Loucy (cell line): ENCODE measurements around the gene ADH1C.

ENCODE experiments used
- CTCF ChIP-seq: fragments of 200-600 bp; sonication (generic); conservative IDR thresholded peaks from 2 replicates; pipeline ENCODE4 v1.5.1; 2014; ENCODE audit warnings: mild to moderate bottlenecking, antibody characterized with exemption, low read length
- EZH2phosphoT487 ChIP-seq: fragments of 200-600 bp; IDR thresholded peaks from 2 replicates; pipeline ENCODE4 v1.6.1; 2018; ENCODE audit warnings: antibody characterized with exemption, mild to moderate bottlenecking, moderate library complexity, borderline replicate concordance

DNA sequence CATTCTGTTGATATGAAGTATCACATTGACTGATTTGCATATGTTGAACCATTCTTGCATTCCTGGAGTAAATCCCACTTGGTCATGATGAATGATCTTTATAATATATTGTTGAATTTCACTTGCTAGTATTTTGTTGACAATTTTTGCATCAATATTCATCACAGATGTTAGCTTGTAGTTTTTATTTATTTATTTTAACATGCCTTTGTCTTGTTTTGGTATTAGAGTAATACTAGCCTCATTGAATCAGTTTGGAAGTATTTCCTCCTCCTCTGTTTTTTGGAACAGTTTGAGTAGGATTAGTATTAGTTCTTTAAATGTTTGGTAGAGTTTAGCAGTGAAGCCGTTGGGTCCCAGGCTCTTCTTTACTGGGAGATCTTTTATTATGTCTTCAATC is 13.9 kb upstream of the ADH1C start:
- TF ChIP-seq CTCF (no peak), EZH2phosphoT487 (no peak)
